HG03439 (cell line): ENCODE results near the gene GREB1.

Source experiments
- ATAC-seq: cut with Tn5 transposase; IDR thresholded peaks from one replicate; pipeline ENCODE4 v1.9.1; 2021; ENCODE audit warnings: mild to moderate bottlenecking, moderate library complexity; ENCODE audit not compliant: unreplicated experiment

GREB1 gene

DNA sequence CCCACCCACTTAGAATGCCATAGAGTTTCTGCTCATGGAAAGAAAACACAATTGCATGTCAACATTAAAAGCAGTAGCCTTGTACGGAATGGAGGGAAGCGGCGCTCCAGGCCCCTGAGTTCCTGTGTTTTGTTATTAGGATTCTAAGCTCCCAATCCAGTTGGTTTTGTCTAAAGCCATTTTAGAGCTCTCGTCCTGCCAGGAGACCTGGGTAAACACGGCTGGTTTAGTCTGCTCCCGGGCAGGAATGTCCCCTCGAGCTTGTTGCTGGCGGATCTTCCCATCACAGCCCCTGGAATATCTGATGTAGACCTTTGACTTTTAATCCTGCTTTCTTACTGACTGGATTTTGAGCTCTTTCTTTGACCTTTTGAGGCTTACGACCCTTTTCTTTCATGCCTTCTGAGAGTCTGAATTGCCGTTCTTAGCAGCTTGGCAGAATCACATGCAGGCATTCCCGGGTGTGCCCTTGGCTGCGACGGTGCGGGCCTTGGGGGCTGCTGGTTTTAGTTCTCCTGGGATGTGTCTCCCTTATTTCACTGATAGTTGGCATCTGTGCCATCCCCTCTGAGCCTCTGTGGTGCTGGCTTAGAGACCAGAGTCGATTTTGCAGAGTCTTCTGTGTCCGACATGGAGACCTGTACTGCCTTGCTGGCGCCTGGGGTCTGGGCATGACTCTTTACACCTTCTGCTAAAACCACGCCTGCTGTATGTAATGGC lies 25.4 kb downstream of the GREB1 start:
- no peak for ATAC-seq

GRCh38 chr2:11559786-11560155 lies 25.9 kb downstream of the GREB1 start:
- ATAC-seq = no peak

DNA sequence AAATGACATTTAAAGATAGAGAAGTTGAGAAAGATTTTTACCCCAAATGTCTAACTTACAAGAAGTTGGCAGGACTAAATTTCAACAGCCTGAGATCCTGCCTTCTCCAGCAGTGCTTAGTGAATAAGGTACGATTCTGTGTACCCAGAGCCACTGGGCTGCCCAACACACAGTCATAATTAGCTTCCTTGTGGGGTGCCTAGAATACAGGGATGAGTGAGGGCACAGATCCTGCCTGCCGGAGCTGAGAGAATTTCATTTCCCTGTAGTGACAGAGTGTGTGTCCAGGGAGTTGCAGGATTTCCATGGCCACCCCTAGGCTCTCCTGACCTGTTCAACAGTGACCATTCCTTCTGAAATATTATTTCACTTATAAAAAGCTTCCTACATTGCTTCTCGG lies 27.0 kb downstream of the GREB1 start:
- no peak for ATAC-seq

- no peak for ATAC-seq
These were observed 28.2 kb downstream of the GREB1 start for GRCh38 chr2:11562011-11562410.

DNA sequence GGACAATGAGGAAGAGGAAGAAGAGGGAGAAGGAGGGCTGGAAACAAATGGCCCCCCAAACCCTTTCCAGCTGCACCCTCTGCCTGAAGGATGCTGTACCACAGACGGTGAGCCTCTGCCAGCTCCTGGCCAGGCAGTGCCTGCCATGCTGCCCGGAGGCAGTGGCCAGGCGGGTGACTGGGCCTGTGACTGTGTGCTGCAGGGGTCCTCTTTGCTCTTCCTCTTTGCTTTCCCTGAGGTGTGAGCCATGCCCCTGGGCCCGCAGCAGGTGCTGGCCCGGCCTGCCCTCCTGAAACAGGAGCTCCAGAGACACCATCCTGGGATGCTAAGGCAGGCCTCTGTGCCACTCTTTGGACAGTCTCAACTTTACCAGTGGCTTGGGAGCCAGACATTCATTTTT lies 28.6 kb downstream of the GREB1 start:
- no peak for ATAC-seq

DNA sequence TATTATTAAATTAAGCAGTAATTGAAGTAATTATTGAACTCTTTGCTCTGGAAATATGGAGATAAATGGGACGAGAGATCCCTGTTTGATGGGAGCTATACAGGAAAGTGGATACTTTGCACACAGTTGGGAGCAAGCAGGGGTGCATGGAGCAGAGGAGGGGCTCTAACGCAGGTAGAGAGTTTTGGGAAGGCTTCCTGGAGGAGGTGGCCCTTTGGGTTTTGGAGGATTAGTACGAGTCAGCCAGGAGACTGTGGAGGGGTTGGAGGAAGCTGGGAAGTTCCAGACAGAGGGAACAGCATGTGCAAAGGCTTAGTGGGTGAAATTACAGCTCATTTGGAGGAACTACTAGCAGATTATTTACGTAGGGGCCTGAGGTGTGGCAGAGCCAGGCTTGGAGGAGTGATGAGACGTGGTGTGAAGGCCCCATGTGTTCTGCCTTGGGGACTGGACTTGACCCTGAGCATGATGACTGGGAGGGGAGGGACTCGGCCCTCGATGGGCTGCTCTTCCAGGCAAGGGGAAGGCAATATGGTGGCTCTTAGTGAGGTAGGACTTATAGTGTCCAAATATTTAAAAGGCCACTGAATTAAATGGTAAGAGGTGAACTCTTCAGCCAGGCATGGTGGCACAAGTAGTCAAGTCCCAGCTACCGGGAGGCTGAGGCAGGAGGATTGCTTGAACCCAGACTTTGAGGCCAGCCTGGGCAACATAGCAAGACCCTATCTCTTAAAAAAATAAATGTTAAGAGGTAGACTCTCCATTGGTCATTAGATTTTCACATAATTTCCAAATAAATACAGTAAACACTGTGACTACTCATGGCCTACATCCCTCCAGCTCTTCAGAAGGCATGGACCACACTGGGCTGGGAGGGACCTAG lies 30.2 kb downstream of the GREB1 start:
- no peak for ATAC-seq

GRCh38 chr2:11564816-11565567 lies 31.1 kb downstream of the GREB1 start:
- ATAC-seq = no peak

GRCh38 chr2:11566383-11566782 lies 32.5 kb downstream of the GREB1 start:
- no peak for ATAC-seq

DNA sequence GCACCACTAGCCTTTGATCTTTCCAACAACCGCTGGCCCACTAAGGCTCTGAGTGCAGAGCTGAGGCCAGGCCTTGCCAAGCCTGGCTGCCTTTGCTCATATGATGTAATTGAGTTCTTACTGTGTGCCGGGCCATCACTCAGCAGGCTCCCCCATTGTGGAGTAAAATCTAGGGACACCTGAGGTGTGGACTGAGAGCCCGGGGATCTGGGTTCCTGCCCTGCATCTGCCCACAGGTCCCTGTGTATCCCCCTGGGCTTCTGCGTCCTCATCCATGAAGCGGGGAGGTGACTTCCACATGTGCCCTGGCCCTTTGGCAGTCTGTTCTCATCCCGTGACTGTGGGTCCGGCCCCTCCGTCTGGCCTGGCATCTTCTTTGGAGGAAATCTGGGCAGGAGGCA lies 33.8 kb downstream of the GREB1 start:
- no peak for ATAC-seq

DNA sequence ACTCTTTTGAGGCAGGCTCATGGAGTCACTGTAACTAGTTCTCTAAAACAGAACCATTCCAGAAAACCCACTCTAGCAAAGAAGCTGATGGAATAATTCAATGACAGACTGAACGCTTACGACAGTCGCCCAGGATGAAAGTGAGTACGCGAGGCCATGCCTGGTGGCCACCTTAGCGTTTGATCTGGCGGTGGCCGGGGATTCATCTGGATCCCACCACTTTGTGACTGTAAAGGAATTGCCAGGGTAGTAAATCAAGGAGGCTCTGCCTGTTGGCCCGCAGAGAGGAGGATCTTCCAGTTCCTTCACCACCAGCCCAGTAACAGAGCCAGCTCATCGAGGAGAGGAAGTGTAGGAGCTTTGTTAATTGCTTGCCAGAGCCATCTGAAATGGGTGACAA lies 34.6 kb downstream of the GREB1 start:
- ATAC-seq = no peak

- ATAC-seq = no peak
These were observed 35.8 kb downstream of the GREB1 start for GRCh38 chr2:11569636-11570035.

- ATAC-seq = no peak
These were observed 37.3 kb downstream of the GREB1 start for GRCh38 chr2:11571170-11571569.

GRCh38 chr2:11572996-11573395 lies 39.2 kb downstream of the GREB1 start:
- ATAC-seq = no peak

DNA sequence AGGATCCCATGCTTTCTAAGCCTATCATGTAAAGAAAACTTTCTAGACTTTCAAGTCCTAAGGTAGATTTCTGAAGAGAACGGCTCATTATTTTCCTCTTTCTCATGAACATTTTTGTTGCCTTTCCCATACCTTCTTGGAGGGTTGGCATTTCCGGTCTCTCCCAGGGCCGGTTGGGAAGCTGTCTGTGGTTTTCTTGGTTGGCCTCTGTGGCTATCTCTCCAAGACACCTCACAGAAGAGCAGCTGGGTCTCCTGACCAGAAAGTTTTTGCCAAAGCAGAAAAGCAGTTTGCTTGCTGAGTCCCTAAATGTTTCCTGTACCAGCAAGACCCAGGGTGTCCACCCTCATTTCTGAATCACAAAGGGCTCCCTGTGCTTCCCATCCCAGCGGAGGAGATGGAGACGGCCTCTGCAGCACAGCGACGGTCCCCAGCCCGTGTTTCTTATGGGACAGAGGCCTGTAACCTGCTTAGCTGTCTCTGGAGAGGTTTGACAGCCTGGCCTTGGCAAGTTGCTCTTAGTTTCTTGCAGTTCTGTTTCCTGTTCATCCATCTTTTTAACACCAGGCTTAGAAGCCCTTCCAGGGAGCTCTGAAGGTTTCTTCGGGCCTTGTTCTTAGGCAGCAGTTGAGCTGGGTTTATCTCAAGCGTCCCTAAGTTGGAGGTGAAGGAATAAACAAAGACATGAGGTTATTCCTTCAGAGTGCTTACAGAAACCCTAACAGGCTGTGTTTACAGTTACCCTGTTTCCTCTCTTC lies 39.8 kb downstream of the GREB1 start:
- ATAC-seq = no peak

- ATAC-seq = no peak
These were observed 40.6 kb downstream of the GREB1 start for GRCh38 chr2:11574176-11575046.

DNA sequence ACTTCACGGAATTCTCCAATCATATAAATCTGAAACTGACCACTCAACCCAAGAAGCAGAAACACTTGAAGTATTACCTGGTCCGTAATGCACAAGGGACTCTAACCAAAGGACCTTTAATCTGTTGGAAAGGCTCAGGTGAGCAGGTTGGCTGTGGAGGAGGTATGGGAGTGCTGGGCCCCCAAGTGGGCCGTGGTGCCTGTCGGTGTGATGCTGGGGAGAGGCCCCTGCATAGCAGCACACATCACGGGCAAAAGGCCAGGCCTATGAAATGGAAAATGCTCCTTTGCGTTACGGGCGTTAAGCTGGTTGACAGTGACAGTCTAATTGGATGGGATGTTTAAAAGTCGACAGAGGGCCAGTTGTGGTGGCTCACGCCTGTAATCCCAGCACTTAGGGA lies 42.6 kb downstream of the GREB1 start:
- ATAC-seq = no peak

DNA sequence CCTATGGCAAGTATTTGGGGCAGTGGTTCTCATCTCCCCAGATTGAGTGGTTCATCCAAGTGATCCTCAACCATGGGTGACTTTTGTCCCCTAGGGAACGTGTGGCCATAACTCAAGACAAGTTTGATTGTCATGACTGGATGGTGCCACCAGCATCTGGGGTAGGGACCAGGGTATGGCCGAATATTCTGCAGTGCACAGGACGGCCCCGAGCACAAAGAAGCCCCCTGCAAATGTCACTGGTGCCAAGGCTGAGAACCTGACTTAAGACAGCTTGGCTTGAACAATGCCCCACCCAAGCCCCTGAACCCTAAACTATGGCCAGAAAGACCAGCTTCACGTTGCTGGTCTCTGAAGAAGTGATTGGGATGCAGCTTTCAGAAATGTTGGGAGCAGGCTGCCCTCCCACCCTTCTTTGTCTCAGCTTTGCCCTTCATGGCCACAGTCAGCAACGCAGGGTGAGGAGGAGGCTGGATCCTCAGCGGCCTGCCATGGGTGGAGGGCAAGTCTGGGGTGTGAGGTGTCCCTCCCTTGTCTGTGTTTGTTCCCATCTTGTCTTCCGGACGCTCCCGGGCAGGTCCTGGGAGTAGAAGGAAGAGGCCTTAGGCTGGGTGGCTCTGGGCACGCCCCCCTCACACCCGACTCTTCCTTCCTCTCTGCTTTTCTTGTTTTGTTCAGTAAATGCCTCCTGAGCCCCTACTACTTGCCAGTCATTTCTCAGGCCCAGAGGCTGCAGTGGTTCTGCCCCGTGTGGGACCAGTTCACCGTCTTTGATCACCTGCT lies 43.4 kb downstream of the GREB1 start:
- no peak for ATAC-seq

- no peak for ATAC-seq
These were observed 44.5 kb downstream of the GREB1 start for GRCh38 chr2:11578081-11578948.
